ENCODE measurements around the gene SIK3.

GRCh38 chr11:116990811-116991210, 107.4 kb downstream of the SIK3 start:
- TF ChIP-seq POLR2AphosphoS5 (IDR thresholded peaks at IDR 0.05; ENCODE audit: low read depth, low read length) (no peak), REST (IDR thresholded peaks at IDR 0.05; ENCODE audit: insufficient read depth in 1 of 2, low read depth in 2 of 2, low read length in 2 of 2) (no peak), SIN3A (IDR thresholded peaks at IDR 0.05; ENCODE audit: borderline replicate concordance, insufficient read depth, low read length) (no peak), TAF1 (IDR thresholded peaks at IDR 0.05; ENCODE audit: borderline replicate concordance, insufficient read depth, low read length) (no peak), FOXP2 (optimal IDR thresholded peaks at IDR 0.05; ENCODE audit: borderline replicate concordance, extremely low read depth, extremely low read length, insufficient read depth) (no peak)
